GM19324 (cell line): ENCODE data around the gene VANGL2.

ENCODE experiments used
- ATAC-seq: cut with Tn5 transposase; IDR thresholded peaks from one replicate; pipeline ENCODE4 v1.9.1; 2021; ENCODE audit warnings: mild to moderate bottlenecking, moderate library complexity; ENCODE audit not compliant: unreplicated experiment, low FRiP score

The VANGL2 gene

DNA sequence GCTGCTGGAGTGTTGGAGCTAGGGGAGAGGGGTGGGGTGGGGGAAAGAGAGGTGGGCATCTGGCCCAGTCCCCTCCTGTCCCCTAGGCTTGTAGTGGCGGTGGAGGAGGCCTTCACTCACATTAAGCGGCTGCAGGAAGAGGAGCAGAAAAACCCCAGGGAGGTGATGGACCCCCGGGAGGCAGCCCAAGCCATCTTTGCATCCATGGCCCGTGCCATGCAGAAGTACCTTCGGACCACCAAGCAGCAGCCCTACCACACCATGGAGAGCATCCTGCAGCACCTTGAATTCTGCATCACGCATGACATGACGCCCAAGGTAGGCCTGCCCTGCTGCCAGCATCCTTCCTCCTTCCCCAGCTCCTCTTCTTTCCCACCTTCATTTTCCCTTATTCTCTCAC is 23.6 kb downstream of the VANGL2 start:
- no peak for ATAC-seq

GRCh38 chr1:160425847-160426246 is 25.5 kb downstream of the VANGL2 start:
- no peak for ATAC-seq

GRCh38 chr1:160427625-160428024 is 27.3 kb downstream of the VANGL2 start:
- no peak for ATAC-seq

- ATAC-seq: no peak
These were observed 27.7 kb downstream of the VANGL2 start for GRCh38 chr1:160428053-160428452.

GRCh38 chr1:160428655-160429054 is 28.3 kb downstream of the VANGL2 start:
- ATAC-seq: no peak

GRCh38 chr1:160429125-160429561 is 28.8 kb downstream of the VANGL2 start:
- no peak for ATAC-seq

DNA sequence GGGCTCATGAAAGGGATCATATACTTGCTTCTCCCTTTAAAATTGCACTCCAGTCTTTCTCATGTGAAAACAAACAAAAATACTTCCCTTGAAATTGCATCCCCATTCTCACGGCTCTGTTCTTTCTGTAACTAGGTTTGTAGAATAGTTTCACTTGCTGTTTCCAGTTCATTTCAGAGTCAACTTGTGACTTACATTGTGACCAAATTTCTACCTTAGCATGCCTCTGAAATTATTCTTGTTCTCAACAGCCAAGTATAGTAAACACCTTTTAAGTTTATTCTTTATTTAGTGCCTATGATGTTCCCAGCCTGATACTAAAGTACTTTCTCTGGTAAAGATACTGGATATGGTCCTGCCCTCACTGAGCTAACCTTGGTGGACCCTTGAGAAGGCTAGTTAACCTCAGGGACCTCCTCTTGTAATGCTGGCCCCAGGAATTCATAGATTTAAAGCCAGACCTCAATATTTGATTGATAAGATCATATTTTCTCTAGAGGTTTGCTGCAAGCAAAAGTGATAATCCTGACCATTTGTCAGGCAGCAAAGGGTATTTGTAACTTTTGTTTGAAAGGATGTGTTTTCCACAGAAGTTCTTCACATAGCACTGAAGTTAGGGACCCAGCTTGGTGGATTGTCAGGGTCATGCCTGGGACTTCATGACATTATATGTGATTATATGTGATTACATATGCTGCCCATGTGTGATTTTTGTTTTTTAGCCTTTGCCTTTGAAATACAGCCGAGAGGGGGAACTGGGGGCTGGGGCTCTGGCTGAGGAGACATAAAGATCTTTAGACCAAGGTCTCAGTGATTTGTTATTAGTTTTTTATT is 29.6 kb downstream of the VANGL2 start:
- ATAC-seq: no peak

DNA sequence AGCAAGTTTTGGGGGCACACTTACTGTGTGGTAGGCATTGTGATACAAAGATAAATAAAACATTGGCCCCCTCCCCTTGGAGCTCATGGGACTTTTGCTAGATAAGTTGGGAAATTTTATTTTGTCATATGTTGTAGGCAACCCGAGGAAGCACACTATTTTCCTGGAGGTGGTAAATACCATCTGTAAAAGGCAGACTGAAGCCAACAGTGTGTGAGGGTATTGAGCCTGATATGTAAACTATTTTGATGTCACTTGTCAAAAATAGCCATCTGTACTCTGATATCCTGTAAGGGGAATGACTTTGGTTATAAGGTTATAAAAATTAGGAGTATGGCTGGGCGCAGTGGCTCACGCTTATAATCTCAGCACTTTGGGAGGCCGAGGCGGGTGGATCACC is 30.6 kb downstream of the VANGL2 start:
- ATAC-seq: no peak

- ATAC-seq: no peak
These were observed 31.2 kb downstream of the VANGL2 start for GRCh38 chr1:160431571-160431970.

GRCh38 chr1:160432371-160432786 is 32.0 kb downstream of the VANGL2 start:
- no peak for ATAC-seq

GRCh38 chr1:160436966-160437365 is 36.6 kb downstream of the VANGL2 start:
- ATAC-seq: no peak

DNA sequence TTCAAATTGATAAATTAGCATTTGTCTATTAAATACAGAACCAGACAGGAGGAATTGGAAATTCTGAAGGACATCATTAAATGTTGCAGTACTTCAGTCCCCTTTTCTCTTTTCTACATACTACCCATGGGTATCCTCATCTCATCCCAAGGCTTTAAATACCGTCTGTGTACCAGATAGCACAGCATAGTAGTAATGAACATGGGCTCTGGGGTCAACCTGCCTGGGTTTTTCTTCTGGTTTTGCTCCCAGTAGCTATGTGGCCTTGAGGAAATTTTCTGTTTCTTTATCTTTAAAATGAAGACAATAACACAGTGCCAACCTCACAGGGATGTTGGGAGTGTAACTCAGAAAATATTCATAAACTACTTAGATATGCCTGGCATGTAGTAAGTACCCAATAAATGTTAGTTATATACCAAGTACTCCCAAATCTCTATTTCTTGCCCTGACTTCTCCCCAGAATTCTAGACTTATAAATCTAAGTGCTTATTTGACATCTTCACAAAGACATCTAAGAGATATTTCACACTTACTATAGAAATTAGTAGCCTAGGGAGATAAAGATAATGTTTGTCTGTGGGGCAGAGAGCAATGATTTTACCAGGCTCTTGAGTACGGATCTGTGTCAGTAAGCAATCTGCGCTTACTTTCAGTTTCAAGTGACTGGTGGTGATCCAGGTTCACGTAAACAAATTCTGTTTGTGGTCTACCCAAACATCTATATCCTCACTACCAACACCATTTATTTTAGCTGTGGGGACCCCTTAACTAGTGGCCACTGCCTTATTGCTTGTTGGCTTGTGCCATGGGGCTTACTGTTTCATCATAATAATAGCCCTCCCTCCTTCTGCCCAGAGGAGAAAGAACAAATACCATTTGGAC is 37.3 kb downstream of the VANGL2 start:
- peak; percentile 72 for ATAC-seq

GRCh38 chr1:160438317-160438918 is 38.1 kb downstream of the VANGL2 start:
- no peak for ATAC-seq

DNA sequence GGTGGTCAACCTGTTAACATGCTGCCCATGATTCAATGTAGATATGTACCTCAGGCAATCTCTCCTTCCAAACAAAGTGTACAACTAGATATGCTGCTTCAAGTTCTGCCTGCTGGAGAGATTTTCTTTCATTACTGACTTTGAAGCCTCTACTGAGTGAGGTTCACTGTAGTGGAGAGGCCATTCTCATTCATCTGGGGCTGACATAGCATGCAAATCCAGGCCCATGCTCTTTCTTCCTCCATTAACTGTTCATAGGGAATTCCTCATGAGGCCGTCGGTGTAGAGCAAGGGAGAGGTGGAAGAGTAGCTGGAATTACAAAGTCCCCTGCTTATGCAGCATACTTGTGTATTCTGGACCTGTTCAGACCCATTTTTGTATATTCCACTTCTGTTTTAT is 38.6 kb downstream of the VANGL2 start:
- no peak for ATAC-seq

GRCh38 chr1:160439718-160440117 is 39.4 kb downstream of the VANGL2 start:
- no peak for ATAC-seq

DNA sequence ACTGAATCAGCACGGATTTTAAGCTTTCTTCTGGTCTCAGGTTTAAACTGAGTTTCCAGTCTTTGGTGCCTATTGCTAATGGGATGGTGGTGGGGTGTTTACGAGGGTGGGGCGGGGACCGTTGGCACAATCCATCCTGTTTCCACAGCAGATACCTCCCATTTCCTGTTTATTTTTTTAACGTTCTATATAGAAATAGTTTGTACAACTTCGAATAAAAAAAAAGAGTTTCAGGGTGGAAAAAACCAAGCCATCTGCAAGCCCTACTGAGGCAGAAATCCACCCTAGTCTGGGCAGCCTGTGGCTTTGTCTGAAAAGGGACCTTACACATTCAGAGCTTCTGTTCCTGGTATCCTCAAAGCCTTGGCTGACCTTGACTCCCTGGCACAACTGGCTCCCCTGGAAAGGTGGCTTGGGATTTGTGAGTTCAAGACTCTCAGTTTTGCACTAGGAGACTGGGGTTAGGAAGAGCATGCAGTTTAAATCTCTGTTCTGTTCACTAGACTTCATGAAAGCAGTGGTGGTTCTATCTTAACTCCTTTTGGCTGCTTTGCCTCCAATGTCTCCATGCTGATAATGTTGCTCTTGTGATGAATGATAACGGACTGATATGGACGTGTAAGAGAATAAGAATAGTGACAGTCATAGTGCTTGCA is 46.7 kb downstream of the VANGL2 start:
- no peak for ATAC-seq

- ATAC-seq: no peak
These were observed 49.1 kb downstream of the VANGL2 start for GRCh38 chr1:160449494-160449893.

DNA sequence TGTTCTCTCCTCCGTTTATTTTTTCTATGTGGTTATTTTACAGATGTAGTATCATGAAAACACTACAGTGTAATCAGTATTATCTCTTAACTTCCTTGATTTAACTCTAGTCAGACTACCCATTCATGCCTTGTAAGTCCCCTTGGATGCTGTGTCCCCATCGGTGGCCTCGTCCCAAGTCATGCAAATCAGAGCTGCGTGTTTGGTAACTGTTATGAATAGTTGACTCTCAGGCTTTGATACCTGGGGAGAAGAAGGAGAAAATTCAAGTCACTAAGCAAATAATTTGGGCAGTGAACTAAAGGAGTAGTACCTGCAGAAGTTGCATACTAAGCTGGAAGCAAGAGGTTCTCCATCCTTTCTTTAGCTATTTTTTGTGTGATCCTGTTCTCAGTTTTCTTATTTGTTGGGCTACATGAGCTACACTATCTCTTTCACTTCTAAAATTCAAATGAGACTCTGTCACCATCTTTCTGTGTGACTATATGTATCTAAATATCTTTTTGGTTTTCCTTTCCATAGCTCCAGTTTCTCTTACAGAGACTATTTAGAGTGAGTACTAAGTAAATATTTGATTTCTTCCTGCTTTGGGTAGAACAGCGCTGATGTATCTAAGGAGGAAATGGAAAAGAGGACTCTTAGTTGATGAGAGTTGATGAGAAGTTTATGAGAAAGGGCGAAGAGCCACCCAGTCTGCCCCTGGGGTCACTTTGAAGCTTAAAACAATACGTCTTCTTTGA is 50.9 kb downstream of the VANGL2 start:
- ATAC-seq: peak; percentile 61

DNA sequence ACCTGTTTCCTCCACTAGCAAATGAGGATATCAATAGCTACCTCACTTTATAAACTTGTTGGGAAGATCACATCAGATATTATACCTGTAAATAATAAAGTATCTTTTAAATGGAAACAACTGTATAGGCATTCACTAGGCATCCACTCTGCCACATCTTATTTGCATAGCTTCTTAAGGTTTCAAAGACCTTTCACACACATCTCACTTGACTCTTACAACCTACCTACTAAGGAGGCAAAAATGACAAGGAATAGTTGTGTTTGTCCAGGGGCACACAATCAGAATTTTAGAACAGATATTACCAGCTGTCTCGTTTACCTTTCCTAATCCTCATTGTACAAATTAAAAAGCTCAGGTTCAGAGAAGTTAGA is 51.5 kb downstream of the VANGL2 start:
- peak; percentile 52 for ATAC-seq

GRCh38 chr1:160453443-160453842 is 53.1 kb downstream of the VANGL2 start:
- ATAC-seq: no peak
